Colon (tissue), 2 donors: ENCODE measurements around the gene OSBPL10.

ENCODE experiments used
- FAIRE-seq: peaks from 2 replicates; lab custom pipeline; 2012; peaks lifted over from hg19 to GRCh38; lab: Jason Lieb, UNC
- donor health status: control.
- donor health status: control.

OSBPL10 gene

DNA sequence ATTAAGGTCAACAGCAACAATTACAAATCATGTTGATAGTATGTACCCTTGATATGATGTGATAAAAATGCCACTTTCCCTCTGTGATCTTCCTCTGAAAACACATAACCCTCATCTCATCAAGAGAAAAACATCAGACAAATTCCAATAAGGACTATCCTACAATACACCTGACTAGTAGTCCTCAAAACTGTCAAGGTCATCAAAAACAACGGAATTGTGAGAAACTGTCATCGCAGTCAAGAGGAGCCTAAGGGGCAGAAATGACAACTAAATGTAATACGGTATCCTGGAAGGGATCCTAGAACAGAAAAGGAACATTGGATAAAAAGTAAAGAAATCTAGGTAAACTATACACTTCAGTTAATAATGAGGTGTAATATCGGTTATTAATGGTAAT lies 59.2 kb downstream of the OSBPL10 start:
- FAIRE-seq = no peak

DNA sequence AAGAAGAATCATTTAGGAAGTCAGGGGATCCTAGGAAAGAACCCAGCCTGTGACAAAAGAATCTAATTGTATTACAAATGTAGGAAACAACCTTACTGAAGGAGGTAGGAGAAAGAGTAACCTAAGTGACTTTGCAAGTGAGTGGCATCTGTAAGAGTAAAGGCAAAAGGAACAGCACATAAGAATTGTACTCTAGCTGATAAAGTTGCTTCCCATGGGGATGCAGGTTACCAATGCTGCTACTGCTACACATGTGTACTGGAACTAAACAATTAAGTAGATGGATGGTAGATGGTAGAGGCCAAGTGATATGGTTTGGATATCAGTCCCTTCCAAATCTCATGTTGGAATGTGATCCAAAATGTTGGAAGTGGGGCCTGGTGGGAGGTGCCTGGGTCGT lies 60.8 kb downstream of the OSBPL10 start:
- no peak for FAIRE-seq

DNA sequence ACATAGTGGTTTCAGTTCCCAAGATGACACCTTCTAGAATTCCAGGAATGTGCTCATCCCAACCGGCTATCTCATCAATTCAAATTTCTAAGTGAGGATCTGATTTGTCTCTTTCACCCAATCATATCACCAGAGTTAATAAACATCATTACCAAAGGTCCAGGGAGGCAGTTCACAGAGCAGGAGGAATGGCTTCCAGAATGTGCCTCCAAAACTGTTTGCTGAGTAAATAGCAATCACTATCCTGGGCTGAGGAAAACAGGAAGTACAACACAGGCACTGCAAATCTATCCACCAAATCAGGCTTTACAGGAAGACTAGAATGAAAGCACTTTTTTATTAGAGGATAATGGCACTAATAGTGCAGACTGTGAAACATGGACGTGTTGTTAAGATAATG lies 61.5 kb downstream of the OSBPL10 start:
- no peak for FAIRE-seq

DNA sequence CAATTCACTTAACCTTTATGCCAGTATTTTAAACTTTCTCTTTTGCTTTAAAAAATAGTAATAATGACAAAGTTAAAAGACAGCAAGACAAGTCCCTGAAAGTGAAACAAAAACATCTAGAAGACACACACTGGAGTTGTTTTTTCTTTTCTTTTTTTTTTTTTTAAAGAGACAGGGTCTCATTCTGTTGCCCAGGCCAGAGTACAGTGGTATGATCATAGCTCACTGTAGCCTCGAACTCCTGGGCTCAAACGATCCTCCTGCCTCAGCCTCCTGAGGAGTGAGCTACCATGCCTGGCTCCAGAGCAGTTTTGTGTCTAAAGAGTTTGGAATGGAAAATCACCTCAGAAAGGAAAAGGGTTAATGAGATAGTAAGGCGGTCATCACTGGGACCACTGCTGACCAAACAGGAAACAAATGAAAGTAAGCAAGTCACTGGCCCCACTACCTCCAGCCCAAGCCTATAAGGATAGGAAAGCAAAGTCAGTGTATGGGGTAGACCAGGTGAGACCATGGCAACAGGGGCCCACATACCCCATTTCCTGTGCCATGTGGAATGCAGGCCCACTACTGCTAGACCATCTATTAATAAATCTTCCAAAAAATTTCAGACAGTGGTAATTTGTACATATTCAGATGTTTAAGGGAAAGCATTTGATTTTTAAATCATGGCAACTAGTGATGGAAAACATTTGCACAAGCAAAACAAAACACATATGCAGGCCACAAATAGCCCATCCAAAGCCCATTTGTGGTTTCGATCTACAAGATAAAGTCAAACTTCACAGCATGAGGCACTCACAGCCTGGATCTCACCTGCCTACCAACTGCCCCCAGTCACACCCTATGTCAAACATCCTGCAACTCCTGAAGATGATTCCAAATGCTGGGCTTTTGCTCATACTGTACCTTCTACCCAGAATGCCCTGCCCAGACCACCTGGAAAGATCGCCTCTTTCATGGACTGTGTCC lies 62.6 kb downstream of the OSBPL10 start:
- FAIRE-seq = no peak

DNA sequence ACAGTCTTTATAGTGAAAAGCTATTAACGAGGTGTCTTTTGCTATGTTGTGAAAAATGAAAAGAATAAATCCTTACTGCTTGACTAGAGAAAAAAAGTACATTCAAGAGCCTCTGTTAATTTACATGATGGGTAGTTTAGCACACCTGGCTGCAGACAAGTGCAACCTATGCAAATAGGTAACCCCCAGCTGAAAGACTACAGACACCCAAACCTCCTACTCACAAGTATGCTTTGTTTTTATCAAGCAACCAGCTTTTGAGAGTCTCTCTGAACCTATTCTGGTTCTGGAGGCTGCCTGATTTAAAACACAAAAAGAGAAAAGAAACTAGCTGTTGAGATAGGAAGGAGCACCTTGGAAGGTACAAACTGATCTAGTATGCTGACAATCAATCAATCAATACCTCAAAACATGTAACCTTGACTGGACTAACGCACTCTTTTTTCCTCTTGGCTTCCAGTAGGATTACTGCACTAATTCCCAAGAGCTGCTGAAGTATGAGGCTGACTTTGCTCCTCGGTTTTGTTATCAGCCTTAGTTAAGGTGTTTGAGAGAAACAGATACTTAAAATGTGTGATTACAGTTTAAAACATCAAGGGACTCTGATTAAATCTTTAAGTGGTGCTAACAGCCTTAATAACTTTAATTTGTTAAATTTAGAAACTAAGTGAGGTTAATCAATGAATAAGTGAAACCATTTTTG lies 63.6 kb downstream of the OSBPL10 start:
- FAIRE-seq = no peak

DNA sequence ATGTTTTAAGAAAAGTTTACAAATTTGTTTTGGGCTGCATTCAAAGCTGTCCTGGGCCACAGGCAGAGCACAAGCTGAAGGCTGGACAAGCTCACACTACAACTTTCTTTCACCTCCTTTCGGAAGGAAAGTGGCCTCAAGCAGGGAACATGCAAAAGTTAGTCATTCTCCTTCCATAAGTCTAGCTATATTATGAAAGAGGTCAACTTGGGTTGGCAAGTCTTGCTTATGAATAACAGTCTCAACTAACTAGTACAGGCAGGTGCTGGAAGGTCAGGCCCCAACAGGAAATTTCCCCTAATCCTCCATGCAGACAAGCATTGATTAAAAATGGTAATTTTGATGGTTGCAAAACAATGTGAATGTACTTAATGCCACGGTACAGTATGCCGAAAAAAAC lies 69.4 kb downstream of the OSBPL10 start:
- FAIRE-seq = no peak

DNA sequence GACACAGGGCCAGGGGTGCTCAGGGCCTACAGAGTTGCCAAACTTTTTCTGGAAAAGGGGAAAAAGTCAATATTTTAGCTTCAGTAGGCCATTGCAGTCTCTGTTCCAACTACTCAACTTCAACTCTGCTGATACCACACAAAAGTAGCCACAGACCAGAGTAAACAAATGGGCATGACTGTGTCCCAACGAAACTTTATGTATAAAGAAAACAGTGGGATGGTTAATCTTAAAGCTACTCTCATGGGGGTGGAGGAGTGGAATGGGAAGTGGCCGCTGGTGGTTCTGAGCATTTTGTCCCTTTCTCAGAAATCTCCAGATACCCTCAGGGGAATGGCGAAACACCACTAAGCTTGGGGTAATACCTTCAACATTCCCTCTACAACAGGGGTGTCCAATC lies 69.9 kb downstream of the OSBPL10 start:
- no peak for FAIRE-seq

DNA sequence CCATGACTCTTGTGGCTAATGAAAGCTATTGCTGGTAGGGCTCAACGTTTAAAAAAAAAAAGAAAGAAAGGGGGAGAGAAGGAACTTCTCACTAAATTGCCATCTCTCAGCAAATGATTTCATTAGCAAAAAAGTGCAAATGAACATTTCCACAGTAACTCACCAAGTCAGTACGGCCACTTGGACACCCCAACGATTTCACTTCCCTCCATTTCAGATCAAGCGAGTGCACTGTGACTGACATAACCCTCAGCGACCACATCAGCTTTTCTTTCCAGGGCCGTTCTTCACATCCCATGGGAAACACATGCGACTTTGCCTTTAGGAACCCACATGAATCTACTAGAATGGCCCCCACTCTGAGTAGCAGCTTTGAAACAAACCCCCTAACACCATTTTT lies 71.6 kb downstream of the OSBPL10 start:
- no peak for FAIRE-seq

DNA sequence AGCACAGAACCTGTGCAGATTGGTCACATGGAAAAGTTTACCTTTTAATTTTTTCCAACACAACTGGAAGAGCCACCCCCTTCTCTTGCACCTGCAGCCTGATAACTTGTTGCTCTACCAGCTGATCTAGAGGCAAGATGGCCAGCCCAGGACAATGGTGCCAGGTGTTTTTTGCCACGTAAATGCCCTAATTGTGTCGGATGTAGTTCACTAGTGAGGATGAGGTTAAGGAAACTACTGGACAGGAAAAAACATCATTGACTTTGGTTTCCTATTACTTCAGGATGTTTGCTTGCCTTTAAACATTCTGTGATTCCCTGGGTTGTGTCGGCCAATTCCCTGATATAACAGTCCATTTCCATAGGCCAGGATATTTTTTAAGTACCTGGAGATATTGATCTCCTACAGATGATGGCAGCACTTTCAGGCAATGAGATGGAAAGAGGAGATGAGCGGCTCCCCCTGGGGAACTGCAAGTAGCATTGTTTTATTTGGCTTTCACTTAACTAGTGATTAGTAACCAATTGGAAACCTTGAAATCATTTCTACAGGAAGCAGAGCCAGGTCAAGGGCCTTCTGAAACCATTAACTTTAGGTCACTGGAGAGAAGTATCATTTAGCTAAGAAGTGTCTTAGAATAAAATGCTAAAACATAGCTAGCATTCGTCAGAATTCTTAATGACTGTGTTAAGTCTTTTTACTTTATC lies 72.5 kb downstream of the OSBPL10 start:
- FAIRE-seq = no peak

DNA sequence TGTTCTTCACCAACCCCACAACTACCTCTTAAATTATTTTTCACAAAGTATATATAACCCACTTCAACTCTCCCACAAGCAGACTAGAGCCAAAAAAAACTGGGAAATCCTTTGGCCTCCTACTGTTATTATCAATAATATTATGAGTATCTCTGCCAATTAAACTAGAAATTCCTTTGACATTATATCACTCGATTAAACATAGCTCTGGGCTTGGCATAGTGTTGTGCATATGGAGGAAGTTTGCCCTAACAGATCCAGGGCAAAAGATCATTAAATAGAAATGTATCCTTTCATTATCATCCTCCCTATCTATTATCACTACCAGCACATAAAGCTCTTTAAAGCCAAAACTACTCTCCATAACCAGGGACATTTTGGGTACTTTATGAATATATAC lies 74.9 kb downstream of the OSBPL10 start:
- no peak for FAIRE-seq

DNA sequence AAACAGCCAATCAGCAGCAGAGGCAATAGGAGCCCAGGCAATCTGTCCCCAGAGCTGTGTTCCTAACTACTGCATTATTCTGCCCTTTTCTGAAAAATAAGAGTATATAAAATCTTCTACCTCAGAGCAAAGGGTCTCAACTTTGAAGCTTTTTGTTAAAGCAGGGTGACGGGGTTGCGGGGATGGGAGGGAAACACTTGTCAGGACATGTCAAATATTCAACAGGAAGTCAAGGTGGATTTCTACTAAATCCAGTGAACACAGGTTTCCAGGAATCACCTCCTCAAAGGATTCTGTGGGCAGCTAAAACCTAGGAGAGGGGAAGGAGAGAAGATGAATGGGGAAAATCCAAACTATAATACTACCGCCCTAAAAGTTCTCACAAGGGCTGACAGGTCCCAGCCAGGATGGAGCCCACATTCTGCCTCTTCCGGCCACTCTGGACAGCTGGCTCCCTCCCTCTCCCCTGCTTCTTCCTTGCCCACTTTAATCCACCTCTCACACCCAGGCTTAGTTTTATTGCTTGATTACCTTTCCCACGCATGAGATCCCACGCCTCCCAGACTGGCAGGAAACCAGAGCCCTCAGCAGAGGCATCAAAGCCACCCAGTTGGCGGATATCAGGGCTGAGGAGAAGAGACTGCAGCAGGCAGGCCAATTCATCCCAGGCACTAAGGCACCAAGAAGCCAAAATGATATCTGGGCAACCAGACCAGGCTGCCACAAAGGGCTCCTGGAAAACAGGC lies 77.2 kb downstream of the OSBPL10 start:
- no peak for FAIRE-seq

DNA sequence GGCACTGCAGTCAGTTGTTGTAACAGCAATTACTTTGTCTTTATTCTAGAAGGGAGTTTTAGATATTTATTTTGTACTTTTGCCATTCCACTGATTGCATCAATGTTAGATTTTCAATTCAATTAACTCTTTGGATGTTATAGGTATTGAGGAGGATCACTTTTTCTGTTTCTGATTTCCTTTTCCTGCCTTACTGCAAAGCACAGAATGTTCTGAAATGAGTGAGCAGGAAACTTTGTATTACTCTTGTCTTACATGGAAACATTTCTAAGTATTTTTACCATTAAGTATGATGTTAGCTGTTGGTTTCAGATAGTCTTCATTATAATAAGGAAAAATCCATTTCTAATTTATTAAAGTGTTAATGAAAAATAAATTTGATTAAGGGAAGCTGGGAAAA lies 80.5 kb downstream of the OSBPL10 start:
- FAIRE-seq = no peak

DNA sequence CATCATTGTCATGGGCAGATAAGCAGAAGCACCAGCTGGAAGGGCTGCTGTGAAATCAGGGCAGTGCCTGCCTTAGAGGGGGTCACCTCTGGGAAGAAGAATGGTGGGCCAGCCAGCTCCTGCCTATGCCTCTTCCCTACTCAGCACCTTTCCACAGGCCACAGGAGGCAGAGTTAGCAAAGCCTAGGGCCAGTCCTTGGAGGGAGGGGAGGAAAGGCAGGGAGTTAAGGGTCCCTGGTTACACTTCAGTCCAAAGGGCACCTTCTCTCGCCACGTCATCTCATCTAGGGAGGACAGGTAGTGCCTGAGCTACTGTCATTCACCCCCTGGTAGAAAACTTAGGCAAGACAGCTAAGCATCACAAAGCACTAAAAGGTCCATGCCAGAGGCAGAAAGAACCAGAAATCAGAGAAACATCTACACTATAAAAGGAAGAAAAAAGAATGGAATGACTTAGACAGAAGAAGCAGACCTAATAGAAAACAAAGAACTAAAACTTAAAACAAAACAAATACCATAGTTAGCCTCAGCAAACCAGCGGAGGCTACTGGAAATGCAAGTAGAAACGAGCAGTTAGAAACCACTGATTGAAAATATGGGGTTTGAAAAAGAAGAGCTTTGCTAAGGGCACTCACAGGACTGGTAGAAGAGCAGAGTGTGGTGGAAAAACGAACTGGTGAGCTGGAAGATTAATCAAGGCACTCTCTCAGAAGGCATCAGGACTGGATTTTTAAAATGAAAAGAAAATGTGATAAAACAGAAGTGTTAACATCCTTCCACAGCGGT lies 84.2 kb downstream of the OSBPL10 start:
- no peak for FAIRE-seq

DNA sequence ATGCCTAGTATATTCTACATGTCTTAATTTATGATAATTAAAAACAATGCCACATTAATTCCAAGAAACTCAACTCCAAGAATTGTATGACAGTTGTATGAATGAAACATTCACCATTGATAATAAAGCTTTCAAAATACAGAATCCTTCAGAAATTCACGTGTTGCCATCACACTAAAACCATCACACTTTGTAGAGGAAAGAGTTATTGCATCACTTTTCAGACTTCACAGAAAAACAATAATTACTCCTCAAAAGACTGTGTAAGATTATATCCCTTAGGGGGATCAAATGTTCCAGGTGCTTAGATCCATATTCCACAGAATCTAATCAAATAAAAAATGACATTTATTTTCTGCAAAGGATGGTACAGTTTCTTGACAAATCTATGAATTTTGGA lies 85.0 kb downstream of the OSBPL10 start:
- no peak for FAIRE-seq

DNA sequence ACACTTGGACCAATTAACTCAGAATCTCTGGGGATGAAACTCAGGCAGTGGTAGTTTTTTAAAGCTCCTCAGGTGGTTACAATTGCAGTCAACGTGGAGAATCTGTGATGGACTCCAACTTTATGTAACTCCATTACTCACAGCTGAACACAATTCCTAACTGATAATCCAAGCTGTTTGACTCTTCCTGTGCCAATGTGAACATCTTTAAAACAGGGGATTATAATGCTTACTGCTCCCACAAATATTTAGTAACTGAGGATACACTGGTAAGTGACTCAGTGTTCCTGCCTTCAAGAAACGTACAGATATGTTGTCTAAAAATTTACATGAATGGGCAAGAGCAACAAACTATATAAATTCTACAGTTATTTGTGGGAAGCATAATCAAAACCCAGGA lies 85.6 kb downstream of the OSBPL10 start:
- FAIRE-seq = no peak

DNA sequence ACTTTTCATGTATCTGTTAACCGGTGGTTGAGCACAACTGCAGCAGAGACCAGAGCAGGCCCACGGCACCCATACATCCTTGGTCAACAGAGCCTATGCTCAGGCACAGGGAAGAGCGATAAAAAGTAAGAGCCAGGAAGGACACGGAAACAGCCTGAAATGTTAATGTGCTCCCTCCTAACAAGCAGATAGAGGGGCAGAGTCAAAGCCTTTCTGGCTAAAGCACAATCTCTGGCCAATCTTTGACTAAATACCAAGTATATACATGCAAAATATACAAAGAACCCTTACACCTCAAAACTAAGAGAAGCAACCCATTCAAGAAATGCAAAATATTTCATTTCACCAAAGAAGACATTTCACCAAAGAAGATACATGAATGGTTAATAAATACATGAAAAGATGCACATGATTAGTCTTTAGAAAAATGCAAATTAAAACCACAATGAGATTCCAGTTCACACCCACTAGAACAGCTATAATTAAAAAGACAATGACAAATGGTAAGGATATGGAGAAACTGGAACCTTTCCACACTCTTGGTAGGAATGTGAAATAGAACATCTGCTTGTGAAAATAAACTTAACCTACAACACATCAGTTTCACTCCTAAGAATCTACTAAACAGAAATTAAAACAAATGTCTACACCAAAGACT lies 88.0 kb downstream of the OSBPL10 start:
- no peak for FAIRE-seq

DNA sequence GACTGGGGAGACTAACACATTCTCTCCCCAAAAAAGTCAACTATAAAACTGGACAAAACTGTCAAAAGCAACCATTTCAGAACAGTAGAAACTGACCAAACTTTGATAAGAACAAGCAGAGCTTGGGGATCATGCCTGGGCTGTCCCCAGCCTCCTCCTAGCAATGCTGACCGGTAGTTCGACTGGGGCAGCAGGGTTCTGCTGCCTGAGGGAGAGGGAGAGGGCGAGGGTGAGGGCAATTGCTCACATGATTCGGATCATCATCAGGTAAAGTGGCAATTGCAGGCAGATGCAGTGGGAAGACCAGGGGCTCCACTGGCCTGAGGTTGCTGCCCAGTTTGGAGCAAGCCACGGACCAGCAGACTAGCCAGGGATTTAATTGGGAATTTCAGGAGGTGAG lies 88.6 kb downstream of the OSBPL10 start:
- FAIRE-seq = no peak

DNA sequence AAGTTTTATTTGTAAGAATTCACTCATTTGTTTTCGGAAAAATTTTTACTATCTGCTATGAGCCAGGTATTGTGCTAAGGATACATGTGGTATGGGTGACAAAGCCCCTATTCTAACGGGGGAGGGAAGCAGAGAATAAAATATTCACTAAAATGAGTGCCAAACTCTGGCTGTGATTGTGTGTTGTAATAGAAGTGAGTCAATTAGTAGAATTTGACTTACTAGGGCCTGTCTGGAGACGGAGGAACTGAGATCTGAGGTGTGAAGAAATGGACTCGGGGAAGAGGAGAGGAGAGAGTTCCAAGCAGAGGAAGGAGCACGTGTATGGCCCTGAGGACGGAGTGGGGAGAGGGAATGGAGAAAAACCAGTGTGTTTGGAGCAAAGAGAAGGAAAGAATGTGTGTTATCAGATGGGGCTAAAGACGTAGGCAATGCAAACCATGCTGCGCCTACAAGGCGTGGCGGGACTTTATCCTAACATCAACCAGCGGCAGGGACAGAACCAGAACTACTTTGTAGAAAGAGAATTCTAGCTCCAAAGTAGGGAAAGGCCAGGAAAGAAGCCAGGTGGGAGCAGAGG lies 89.1 kb downstream of the OSBPL10 start:
- FAIRE-seq = no peak

DNA sequence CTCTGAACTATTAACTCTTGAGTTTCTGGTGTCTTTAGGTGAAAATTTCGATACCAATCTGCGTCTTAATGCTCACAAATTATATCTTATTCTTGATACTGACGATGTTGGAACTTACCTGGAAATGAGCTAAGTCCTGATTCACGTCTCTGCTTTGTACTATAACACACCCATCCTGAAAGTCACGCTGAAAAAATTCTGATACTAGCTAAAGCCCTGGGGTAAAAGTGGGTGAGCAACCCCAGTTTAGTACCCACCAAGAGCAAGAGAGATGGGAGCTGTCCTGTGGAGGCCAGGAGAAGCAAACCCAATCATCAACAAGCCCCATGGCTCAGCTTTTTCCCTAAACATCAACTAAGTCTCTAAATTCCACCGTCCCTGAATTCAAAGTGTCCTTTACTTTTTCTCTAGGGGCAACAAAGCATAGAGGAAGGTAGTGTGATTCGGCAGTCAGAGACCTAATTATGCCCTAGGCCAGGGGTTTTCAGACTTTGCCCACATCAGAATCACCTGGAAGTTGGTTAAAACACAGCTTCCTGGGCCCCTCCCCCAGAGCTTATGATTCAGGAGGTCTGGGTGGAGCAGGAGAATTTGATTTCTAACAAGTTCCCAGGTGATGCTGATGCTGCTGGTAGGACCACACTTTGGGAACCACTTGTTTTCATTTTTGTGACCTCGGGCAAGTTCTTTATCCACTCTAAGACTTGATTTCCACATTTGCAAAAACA lies 90.2 kb downstream of the OSBPL10 start:
- FAIRE-seq = no peak

DNA sequence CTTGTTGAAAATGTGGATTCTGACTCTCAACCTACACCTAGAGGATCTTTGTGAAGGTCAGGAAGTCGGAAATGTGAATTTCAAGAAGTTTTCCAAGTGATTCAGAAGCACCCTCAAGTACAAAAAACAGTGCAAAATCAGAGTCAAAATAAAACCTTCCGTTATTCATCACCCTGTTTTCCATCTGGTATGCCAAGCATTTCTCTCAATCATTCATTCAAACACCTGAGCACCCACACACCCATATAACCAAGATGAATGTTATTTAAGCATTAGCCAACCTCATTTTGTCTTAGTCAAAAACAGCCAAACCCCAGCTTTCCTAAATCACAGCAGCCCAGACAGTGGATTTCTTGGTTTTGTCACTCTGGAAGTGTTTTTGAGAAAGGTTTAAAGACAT lies 91.1 kb downstream of the OSBPL10 start:
- FAIRE-seq = no peak
